IPS-NIHi7 (cell line): ENCODE data around the gene VSIG10.
"Not testable (repeated sequence)": the region's sequence is repeated elsewhere in the genome, so short reads cannot be mapped to it uniquely, and the experiment has no call there.

ENCODE experiments used
- DNase-seq: peaks from one replicate; pipeline ENCODE4 v3.0.0; 2012; ENCODE audit warnings: mixed read lengths; ENCODE audit errors: extremely low spot score

Gene VSIG10

DNA sequence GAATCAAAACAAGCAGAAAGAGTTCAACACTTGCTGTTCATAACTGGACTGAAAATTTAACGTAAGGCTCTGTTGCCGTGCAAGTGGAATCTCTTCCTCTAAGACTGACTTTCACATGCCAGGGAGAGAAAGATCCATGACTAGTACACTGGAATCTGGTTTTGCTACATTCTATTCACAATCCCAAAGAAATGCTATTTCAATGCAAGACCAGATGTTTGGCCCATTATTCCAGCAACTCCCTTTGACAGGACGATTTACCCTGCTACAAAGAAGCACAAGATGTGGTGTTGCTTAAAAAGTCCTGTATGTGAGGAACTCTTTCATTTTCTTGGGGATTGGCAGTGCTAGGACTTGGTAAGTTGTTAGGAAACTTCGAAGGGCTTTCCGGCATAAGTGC is 69.9 kb downstream of the VSIG10 start:
- DNase-seq, result no peak

DNA sequence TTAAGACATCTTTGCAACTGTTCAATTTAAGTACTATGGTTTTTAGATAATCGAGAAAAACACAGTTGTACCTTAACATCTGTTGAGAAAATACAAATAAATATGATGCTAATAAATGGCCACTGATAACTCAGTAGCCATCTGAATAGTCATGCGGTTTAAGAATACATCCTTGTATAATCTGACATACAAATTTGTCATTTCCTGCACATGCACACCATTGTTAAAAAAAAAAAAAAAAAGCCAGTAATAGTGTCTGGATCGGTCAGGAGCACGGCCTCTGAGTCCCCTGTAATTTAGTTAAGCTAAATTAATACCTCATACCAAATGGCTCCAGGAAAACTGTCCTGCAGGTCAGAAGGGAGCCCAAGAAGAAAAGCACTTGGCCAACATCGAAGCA is 70.5 kb downstream of the VSIG10 start:
- DNase-seq, result no peak

DNA sequence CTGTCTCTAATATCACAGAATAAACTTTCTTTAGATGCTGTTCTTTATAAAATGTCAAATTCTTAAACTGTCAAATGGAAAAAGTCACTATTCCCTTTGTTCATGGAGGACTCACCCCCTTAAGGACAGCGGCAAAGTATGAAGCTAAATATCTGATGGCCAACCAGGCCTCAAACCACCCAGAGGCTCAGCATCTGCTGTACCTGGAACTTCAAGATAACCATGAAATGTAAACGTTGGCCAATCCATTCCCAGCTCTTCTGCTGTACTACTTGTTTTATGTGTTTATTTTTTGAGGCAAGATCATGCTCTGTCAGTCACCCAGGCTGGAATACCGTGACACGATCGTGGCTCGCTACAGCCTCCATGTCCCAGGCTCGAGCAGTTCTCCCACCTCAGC is 71.6 kb downstream of the VSIG10 start:
- no peak for DNase-seq

DNA sequence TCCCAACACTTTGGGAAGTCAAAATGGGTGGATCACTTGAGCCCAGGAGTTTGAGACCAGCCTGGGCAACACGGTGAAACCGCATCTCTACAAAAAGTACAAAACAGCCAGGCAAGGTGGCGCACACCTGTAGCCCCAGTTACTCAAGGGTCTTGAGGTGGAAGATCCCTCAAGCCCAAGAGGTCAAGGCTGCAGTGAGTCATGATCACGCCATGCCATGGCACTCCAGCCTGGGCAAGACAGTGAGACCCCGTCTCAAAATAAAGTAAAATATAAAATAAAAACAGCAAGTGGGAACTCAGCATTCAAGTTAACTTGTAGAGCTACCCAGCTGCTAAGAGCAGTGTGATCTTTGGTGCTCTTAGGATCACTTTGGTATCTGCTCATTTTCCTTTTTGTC is 74.6 kb downstream of the VSIG10 start:
- no peak for DNase-seq

DNA sequence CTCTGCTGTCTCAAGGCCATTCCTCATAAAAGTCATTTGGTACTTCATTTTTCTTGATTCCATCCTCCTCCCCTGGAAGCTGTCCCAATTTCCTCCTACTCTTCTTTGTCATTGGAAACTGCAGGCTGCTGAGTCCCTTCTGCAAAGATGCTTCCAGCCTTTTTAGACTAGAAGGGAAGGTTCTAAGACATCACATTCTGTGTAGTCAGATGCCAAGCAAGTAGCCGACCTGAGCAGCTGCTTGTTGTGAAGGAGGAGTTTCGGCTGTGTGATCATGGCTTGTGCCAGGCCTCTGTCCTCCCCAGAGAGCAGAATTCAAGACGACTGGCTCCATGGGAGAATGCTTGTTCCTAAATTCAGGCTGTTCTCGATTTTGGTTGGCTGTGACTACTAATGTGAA is 78.6 kb downstream of the VSIG10 start:
- no peak for DNase-seq

DNA sequence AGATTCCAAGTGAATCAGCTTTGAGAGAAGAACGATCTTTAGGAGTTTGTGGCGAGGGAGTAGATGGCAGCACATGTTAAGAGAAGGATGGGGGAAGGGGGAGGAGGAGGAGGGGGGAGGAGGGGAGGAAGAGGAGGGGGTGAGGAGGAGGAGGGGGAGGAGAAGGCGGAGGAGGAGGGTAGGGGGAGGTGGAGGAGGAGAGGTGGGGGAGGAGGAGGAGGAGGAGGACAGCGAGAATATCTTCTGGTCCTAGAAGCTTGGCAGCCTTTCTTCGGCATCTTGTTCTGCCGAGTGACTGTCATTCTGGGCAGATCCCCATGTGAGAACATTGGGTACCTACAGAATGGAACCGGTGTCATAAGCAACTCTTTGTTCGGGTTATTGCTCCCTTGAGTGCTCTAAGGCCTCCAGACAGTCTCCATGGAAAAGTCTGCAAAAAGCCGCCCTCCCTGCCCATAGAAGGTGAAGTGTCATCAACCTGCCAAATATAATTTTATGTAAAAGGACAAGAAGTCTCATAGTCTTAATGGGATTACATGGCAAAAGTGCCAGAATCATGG is 80.4 kb downstream of the VSIG10 start:
- no peak for DNase-seq

DNA sequence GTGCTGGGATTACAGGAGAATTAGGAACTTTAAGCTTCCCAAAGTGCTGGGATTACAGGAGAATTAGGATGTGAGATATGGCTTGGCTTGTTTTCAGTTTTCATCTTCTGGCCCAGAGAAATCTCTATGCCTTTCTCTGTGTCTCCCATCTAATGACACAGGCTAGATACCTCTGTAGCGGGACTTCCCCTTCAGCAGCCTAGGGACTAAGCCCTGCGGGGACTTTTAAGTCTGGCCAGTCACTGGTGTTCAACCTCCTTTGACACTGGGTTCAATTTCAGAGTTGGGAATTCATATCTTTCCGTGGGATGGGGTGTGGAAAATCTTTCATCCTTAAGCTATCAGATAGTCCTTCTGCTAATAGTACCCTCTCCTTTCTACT is 81.1 kb downstream of the VSIG10 start:
- no peak for DNase-seq

DNA sequence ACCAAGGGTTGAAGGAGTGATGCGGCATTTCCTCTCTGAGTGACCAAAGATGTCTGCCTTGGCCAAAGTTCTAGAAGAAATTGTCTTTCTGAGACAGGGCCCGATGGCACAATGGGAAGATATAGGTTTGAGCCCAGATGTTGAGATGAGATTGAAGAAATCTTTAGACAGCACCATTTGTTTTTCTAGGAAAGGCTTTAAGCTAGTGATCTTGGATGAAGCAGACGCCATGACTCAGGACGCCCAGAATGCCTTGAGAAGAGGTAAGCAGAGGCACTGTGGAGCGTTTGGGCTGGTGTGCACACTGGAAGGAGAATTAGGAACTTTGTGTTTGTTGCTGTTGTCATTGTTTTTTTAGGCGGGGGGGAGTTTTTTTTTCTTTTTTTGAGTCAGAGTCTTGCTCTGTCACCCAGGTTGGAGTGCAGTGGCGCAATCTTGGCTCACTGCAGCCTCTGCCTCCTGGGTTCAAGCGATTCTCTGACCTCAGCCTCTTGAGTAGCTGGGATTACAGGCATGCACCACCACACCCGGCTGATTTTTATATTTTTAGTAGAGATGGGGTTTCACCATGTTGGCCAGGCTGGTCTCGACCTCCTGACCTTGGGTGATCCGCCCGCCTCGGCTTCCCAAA is 81.6 kb downstream of the VSIG10 start:
- not testable (repeated sequence) for DNase-seq

DNA sequence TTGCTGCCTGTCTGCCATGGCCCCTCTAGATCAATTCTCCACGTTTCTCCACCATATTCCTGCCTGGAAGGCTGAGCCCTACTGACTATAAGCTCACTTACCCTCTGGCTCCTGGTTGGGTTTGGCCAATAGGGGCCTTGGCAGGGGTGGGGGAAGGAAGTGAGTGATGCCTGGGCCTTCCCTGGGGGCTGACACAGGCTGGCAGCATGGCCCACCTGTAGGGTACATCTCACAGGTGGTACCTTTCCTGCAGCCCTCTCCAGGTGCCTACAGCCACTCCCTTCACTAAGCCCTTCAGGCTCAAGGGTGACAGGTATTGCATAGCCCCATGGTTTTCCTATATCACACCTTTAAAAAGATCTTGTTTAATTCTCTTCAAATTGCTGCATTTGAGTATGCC is 83.8 kb downstream of the VSIG10 start:
- no peak for DNase-seq

DNA sequence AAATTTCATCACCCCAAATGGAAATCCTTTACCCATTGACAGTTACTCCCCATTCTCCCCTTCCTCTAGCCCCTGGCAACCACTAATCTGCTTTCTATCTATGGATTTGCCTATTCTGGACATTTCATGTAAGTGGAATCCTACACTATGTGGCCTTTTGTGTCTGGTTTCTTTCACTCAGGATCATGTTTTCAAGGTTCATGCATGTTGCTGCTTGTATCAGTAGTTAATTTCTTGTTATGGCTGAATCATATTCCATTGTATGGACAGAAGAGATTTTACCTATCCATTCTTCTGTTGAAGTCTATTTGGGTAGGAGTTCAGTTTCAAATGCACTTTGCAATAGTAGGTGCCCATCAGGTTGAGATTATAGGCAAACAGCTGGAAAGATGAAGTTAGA is 85.9 kb downstream of the VSIG10 start:
- DNase-seq, result no peak

DNA sequence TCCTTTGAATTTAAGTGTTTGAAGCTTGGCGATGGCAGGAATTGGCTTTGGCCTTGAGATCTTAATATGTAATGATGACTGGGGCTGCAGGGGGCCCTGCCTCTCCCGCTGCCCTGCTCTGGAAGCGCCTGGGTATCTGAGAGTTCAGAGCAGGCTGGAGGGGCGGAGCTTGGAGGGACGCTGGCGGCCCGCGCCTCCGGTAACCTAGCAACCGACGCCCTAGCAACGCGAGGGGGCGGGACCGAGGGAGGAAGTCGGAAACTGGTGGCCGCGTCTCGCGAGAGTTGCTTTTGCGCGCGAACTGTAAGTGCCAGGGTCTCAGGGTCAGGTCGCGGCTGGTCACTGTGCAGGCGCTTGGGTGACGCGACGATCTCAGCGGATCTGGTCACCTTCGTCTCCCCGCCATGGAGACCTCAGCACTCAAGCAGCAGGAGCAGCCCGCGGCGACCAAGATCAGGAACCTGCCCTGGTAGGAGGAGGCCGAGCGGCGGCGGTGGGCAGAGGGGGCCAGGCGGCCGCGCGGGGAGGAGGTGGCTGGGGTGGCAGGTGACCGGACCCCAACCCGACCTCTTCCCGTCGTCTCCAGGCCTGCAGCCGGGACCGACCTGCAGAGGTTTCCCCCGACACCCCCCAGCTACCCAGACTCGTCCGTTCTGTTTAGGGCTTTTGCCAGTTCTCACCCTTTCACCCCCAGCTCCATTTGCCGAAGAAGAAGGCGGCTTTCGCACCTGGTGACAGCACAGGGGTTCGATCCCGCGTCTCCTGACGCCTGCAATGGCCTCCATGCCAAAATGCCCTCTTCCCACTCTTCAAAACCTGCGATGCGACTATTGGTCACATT is 87.2 kb downstream of the VSIG10 start, which contains the start of gene RFC5:
TSS of gene RFC5 (plus strand) at position 280 of the 841 bp plus-strand sequence. CDS start at position 405, 125 bp downstream.
- DNase-seq, result peak; percentile 99

DNA sequence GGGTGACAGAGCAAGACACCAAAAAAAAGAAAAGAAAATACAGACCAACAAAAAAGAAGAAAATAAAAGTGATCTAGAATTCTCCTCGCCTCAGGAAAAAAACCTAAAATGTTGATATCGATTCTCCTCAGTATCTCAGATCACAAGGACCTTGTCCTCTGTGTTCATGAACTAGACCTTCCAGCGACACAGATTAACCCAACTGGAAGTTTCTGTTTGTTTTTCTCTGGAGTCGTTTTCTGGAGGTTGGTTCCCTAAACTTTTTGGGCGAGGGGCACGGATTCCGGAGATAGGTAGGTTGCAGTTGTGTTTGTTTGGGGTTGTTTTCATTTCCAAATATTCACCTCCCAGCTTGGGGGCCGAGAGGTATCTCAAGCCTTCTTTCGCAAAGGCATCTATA is 87.9 kb downstream of the VSIG10 start:
- DNase-seq, result no peak

DNA sequence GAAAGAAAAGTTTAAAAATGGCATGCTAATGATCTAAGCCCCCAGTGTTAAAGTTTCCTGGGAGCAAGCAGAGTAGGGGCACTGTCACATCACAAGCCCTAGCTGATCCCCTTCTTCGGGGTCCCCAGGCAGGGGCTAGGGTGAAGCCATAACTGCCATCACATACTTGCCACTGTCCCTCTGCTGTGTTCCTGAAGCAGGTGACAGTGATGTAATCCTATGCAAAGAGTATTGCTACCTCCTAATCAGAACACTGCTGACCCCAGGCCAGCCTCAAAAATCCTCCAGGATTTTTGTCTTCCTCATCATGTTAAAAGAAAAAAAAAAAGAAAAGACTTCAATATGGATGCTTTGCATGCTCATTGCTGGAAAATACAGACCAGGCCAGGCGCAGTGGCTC is 88.5 kb downstream of the VSIG10 start:
- DNase-seq, result no peak
